Fibroblast of gingiva (primary cell): ENCODE data around the gene PTPRH.

Source experiments
- DNase-seq: peaks from one replicate; pipeline ENCODE4 v3.0.0-alpha.2; 2011; ENCODE audit warnings: low read depth

PTPRH gene

GRCh38 chr19:55208880-55209692 is at the start of gene PTPRH:
PTPRH (minus strand) TSS chr19:55209501; CDS start chr19:55209433, 68 bp downstream.
- DNase-seq, result no peak

- no peak for DNase-seq
Observed at GRCh38 chr19:55258476-55258827, 49.2 kb upstream of the PTPRH start.

GRCh38 chr19:55257461-55258420 is 48.4 kb upstream of the PTPRH start:
- no peak for DNase-seq

- no peak for DNase-seq
Observed at GRCh38 chr19:55256562-55257460, 47.5 kb upstream of the PTPRH start.

- DNase-seq, result no peak
Observed at GRCh38 chr19:55255618-55256423, 46.5 kb upstream of the PTPRH start.

GRCh38 chr19:55254625-55254977 is 45.3 kb upstream of the PTPRH start:
- no peak for DNase-seq

- DNase-seq, result no peak
Observed at GRCh38 chr19:55253842-55254624, 44.7 kb upstream of the PTPRH start.

- DNase-seq, result no peak
Observed at GRCh38 chr19:55252760-55253663, 43.7 kb upstream of the PTPRH start.

GRCh38 chr19:55251341-55252081 is 42.2 kb upstream of the PTPRH start:
- DNase-seq, result no peak

- no peak for DNase-seq
Observed at GRCh38 chr19:55250262-55251036, 41.1 kb upstream of the PTPRH start.

- DNase-seq, result no peak
Observed at GRCh38 chr19:55249841-55250240, 40.5 kb upstream of the PTPRH start.

GRCh38 chr19:55248704-55249103 is 39.4 kb upstream of the PTPRH start:
- DNase-seq, result no peak

GRCh38 chr19:55248166-55248675 is 38.9 kb upstream of the PTPRH start:
- DNase-seq, result no peak

- DNase-seq, result peak; percentile 8
Observed at GRCh38 chr19:55247621-55248099, 38.4 kb upstream of the PTPRH start.

- no peak for DNase-seq
Observed at GRCh38 chr19:55246462-55247451, 37.5 kb upstream of the PTPRH start.

GRCh38 chr19:55245236-55245904 is 36.1 kb upstream of the PTPRH start:
- DNase-seq, result no peak
